Fibroblast of lung (primary cell): ENCODE results near the gene CDH6. TPM values are rescaled to one million over a fixed set of nuclear protein-coding genes. Genes with fewer than 3 reads are reported as not detected.

ENCODE experiments used
- DNase-seq, 2 donors: peaks; one replicate each; pipeline versions ENCODE4 v3.0.0 to v3.0.0-alpha.2; 2010; ENCODE audit warnings: low read depth in 2 of 2
- H2AFZ ChIP-seq: 2 replicates; pipeline ENCODE4 v1.5.1; 2012; ENCODE audit warnings: low read length, control low read depth, inconsistent platforms
- H3K27ac ChIP-seq: 2 replicates; pipeline ENCODE4 v1.5.1; 2011; ENCODE audit warnings: low read length, control low read depth; ENCODE audit not compliant: insufficient read depth
- H3K27me3 ChIP-seq: 2 replicates; pipeline ENCODE4 v1.5.1; 2011; ENCODE audit warnings: mild to moderate bottlenecking, low read length; ENCODE audit not compliant: control insufficient read depth, insufficient read depth
- H3K36me3 ChIP-seq: 2 replicates; pipeline ENCODE4 v1.5.1; 2011; ENCODE audit warnings: low read length; ENCODE audit not compliant: control insufficient read depth, insufficient read depth
- H3K4me1 ChIP-seq: 2 replicates; pipeline ENCODE4 v1.5.1; 2011; ENCODE audit warnings: low read length; ENCODE audit not compliant: control insufficient read depth, insufficient read depth; ENCODE audit errors: extremely low read depth
- H3K4me2 ChIP-seq: 2 replicates; pipeline ENCODE4 v1.5.1; 2011; ENCODE audit warnings: low read length, control low read depth; ENCODE audit not compliant: insufficient read depth; ENCODE audit errors: extremely low read depth
- H3K4me3 ChIP-seq, 4 experiments: fragments of 200-600 bp in 1 of 4; sonication (generic) in 1 of 4; replicated peaks in 1 of 4; 2 replicates each; pipeline ENCODE4 v1.5.1; 2011 to 2016; ENCODE audit warnings: low read length in 4 of 4, low read depth in 3 of 4, mild to moderate bottlenecking in 3 of 4, control low read depth in 2 of 4, inconsistent platforms in 1 of 4, mixed read lengths in 1 of 4; ENCODE audit not compliant: insufficient read depth in 1 of 4; ENCODE audit errors: control extremely low read depth in 1 of 4
- H3K79me2 ChIP-seq: 2 replicates; pipeline ENCODE4 v1.5.1; 2012; ENCODE audit warnings: mild to moderate bottlenecking, low read length, inconsistent platforms; ENCODE audit not compliant: control insufficient read depth, insufficient read depth
- H3K9ac ChIP-seq: 2 replicates; pipeline ENCODE4 v1.5.1; 2011; ENCODE audit warnings: mild to moderate bottlenecking, low read length, control low read depth; ENCODE audit not compliant: insufficient read depth
- H3K9me3 ChIP-seq: 2 replicates; pipeline ENCODE4 v1.5.1; 2012; ENCODE audit warnings: low read depth, low read length; ENCODE audit not compliant: control insufficient read depth, insufficient read depth
- H4K20me1 ChIP-seq: 2 replicates; pipeline ENCODE4 v1.5.1; 2011; ENCODE audit warnings: low read length; ENCODE audit not compliant: control insufficient read depth, insufficient read depth; ENCODE audit errors: extremely low read depth
- EZH2 ChIP-seq: IDR thresholded peaks from 2 replicates; pipeline ENCODE4 v1.5.1; 2012; ENCODE audit warnings: low read length, control low read depth, mild to moderate bottlenecking; ENCODE audit errors: missing control alignments
- polyA plus RNA-seq, 2 donors: library from polyadenylated mRNA; depleted of rRNA in 1 of 2; stranded (reverse) in 1 of 2; unstranded in 1 of 2; fragments of >200 nt; gene quantifications; 2 replicates each; pipeline ENCODE4 v1.2.1, GENCODE V29; 2011 to 2012; ENCODE audit warnings: missing spikeins in 1 of 2
- total RNA-seq: library from RNA; depleted of rRNA; stranded (reverse); fragments of >200 nt; gene quantifications from 2 replicates; pipeline ENCODE4 v1.2.1, GENCODE V29; 2014
- TF ChIP-seq, protein P1 (sequence below), 2 donors: IDR thresholded peaks in 1 of 2; conservative IDR thresholded peaks in 1 of 2; 1 replicate in 1 of 2; 2 replicates in 1 of 2; pipeline ENCODE4 v1.5.1; 2011 to 2012; ENCODE audit warnings: low read length in 2 of 2, control low read depth in 1 of 2, inconsistent platforms in 1 of 2, low read depth in 1 of 2, mild to moderate bottlenecking in 1 of 2

CDH6 gene
- total and polyA plus RNA-seq, 2 donors (not counting 1 experiment from before 2014, with no cell fraction given): 10.4 to 18.8 TPM

DNA sequence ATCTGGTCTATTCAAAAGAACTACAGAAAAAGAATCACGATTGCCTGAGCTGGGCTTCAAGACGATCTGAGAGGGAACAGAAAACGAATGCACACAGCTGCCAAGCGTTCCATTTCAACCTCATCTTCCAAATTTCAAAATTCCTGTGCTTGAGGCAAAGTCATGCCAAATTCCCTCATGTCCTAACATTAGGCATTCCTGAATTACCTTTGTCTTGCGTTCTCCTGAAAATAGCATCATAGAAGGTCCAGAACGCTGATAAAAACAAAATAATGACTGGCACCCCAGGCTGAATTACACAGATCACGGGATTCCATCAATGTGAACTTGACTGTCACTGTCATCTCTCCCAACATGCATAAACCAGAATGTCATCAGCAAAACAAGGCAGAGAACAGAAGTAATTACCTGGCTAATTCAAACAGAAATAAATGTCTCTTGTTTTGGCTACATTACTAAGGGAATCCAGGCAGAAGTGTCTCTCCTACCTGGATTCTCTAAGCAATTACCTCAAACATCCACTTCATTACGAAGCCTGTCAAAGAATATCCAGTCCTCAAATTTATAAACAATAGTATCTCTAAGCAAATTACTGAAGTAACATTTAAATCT, 12.0 kb upstream of the CDH6 start:
- H3K36me3 ChIP-seq: no peaks in the 10 kb centered on the region
- no peak overlapping the region for H3K4me2 ChIP-seq
- H3K4me3 ChIP-seq: no peak overlapping the region
- TF ChIP-seq, protein P1, sequence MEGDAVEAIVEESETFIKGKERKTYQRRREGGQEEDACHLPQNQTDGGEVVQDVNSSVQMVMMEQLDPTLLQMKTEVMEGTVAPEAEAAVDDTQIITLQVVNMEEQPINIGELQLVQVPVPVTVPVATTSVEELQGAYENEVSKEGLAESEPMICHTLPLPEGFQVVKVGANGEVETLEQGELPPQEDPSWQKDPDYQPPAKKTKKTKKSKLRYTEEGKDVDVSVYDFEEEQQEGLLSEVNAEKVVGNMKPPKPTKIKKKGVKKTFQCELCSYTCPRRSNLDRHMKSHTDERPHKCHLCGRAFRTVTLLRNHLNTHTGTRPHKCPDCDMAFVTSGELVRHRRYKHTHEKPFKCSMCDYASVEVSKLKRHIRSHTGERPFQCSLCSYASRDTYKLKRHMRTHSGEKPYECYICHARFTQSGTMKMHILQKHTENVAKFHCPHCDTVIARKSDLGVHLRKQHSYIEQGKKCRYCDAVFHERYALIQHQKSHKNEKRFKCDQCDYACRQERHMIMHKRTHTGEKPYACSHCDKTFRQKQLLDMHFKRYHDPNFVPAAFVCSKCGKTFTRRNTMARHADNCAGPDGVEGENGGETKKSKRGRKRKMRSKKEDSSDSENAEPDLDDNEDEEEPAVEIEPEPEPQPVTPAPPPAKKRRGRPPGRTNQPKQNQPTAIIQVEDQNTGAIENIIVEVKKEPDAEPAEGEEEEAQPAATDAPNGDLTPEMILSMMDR (conservative IDR thresholded peaks at IDR 0.05 in 1 of 2, IDR thresholded peaks at IDR 0.05 in 1 of 2; ENCODE audit: low read depth in 1 of 2, low read length in 2 of 2): no peak
- TF ChIP-seq EZH2: no peak
- no peak overlapping the region for H3K9ac ChIP-seq
- DNase-seq: no peak
- no peaks in the 10 kb centered on the region for H3K4me1 ChIP-seq
- H3K79me2 ChIP-seq: no peaks in the 10 kb centered on the region
- no peaks in the 10 kb centered on the region for H3K9me3 ChIP-seq
- H4K20me1 ChIP-seq: no peaks in the 10 kb centered on the region
- no peak overlapping the region for H3K27ac ChIP-seq
- H2AFZ ChIP-seq: no peak overlapping the region
- no peaks in the 10 kb centered on the region for H3K27me3 ChIP-seq

DNA sequence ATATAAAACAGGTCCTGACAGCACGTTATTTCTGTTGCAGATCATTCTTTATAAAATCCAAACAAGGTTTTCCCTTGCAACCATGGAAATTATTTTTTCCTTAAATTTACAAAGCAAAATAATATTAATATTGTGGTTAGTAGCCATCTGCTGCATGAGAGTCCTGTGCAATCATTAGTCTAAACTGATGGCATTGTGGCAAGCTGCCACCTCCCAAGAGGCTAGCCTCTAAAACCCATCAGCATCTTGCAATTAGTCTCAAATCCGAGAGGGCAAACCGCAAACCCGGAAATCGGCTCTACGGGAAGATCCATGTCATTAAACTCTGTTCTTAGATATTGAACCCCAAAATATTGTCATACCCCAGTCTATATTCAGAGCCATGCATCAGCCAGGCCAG, 11.3 kb upstream of the CDH6 start:
- Histone ChIP-seq H3K9ac (no peak overlapping the region), H3K36me3 (no peaks in the 10 kb centered on the region), H4K20me1 (no peaks in the 10 kb centered on the region), H3K27ac (no peak overlapping the region), H3K4me1 (no peaks in the 10 kb centered on the region), H3K4me3 (no peak overlapping the region), H3K27me3 (no peaks in the 10 kb centered on the region), H3K9me3 (no peaks in the 10 kb centered on the region), H2AFZ (no peak overlapping the region), H3K79me2 (no peaks in the 10 kb centered on the region), H3K4me2 (no peak overlapping the region)
- no peak for DNase-seq
- no peak for TF ChIP-seq EZH2
- TF ChIP-seq, protein P1 (conservative IDR thresholded peaks at IDR 0.05 in 1 of 2, IDR thresholded peaks at IDR 0.05 in 1 of 2; ENCODE audit: low read depth in 1 of 2, low read length in 2 of 2): no peak

DNA sequence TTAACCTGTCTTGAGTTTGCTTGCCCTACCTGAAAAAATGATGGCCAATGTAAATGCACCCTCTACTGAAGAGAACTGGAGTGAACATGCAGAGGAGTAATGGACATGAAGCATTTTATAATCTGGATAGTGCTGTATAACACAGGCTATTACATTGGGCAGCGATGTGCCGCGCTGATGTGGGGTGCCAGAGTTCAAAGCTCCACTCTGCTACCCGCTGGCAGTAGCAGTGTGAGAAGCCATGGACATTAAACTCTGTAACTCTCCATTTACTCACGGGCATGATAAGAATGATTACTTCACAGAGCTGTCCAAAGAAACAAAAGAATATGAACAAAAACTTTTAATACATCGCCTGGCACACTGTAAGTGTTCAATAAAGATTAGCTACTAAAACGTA, 7.5 kb upstream of the CDH6 start:
- H3K27me3 ChIP-seq: no peaks in the 10 kb centered on the region
- H3K4me3 ChIP-seq: no peak overlapping the region
- no peak overlapping the region for H2AFZ ChIP-seq
- H3K79me2 ChIP-seq: no peaks in the 10 kb centered on the region
- H3K27ac ChIP-seq: no peak overlapping the region
- H3K4me2 ChIP-seq: no peak overlapping the region
- DNase-seq: no peak
- H3K9me3 ChIP-seq: no peaks in the 10 kb centered on the region
- no peaks in the 10 kb centered on the region for H4K20me1 ChIP-seq
- no peak for TF ChIP-seq EZH2
- TF ChIP-seq, protein P1 (conservative IDR thresholded peaks at IDR 0.05 in 1 of 2, IDR thresholded peaks at IDR 0.05 in 1 of 2; ENCODE audit: low read depth in 1 of 2, low read length in 2 of 2): no peak
- no peaks in the 10 kb centered on the region for H3K36me3 ChIP-seq
- H3K4me1 ChIP-seq: no peaks in the 10 kb centered on the region
- no peak overlapping the region for H3K9ac ChIP-seq
